GM12878 (cell line): ENCODE measurements around the gene CREBBP. TPM values are rescaled to one million over a fixed set of nuclear protein-coding genes. Genes with fewer than 3 reads are reported as not detected.

Experiments
- ATAC-seq: fragments of 200-7000 bp; cut with Tn5 transposase; 3 replicates; pipeline ENCODE4 v1.9.1; 2020; ENCODE audit warnings: mild to moderate bottlenecking, moderate library complexity
- BruUV-seq: library from RNA; stranded (reverse); fragments of 400-500 nt; replicated peaks from 2 replicates; lab custom pipeline; 2021; lab: Mats Ljungman, UMichigan
- CTCF ChIA-PET: fragments of 300-600 bp; sonication (Branson Sonifier 250); formaldehyde crosslinking; extraction: SDS; loops from one replicate; lab custom pipeline; 2021; ENCODE audit warnings: inconsistent platforms; lab: Yijun Ruan, JAX
- POLR2A ChIA-PET: fragments of 350-600 bp; formaldehyde crosslinking; extraction: SDS; loops from one replicate; lab custom pipeline; 2021; ENCODE audit warnings: inconsistent platforms; lab: Charles Lee
- RAD21 ChIA-PET: fragments of 300-600 bp; sonication (Branson Sonifier 250); formaldehyde crosslinking; loops from one replicate; lab custom pipeline; 2023; ENCODE audit warnings: antibody characterized with exemption; ENCODE audit not compliant: unreplicated experiment; lab: Charles Lee
- SMC1A ChIA-PET: fragments of 300-600 bp; sonication (Branson Sonifier 250); formaldehyde crosslinking; loops from one replicate; lab custom pipeline; 2023; ENCODE audit not compliant: unreplicated experiment, uncharacterized antibody; lab: Charles Lee
- DNase-seq: peaks from one replicate; pipeline ENCODE4 v3.0.0-alpha.2; 2011; ENCODE audit warnings: low read depth, low spot score
- FAIRE-seq: peaks from 3 replicates; lab custom pipeline; 2011; peaks lifted over from hg19 to GRCh38; lab: Jason Lieb, UNC
- H2AFZ ChIP-seq: 2 replicates; pipeline ENCODE4 v1.6.0; 2011; ENCODE audit warnings: low read depth, low read length, control low read depth; ENCODE audit not compliant: control insufficient read depth
- H3K27ac ChIP-seq: 2 replicates; pipeline ENCODE4 v1.5.1; 2011; ENCODE audit warnings: control low read depth; ENCODE audit not compliant: control insufficient read depth, insufficient read depth
- H3K27me3 ChIP-seq, 2 experiments: replicated peaks in 1 of 2; 2 replicates each; pipeline versions ENCODE4 v1.6.0 to v1.6.1; 2011; ENCODE audit warnings: low read length in 1 of 2; ENCODE audit not compliant: control insufficient read depth in 2 of 2, insufficient read depth in 2 of 2
- H3K36me3 ChIP-seq, 2 experiments: 2 replicates each; pipeline ENCODE4 v1.5.1; 2011; ENCODE audit warnings: low read length in 1 of 2; ENCODE audit not compliant: control insufficient read depth in 2 of 2, insufficient read depth in 2 of 2
- H3K4me1 ChIP-seq: 2 replicates; pipeline ENCODE4 v1.6.1; 2011; ENCODE audit warnings: mild to moderate bottlenecking, low read length, moderate library complexity, mixed read lengths; ENCODE audit not compliant: control insufficient read depth, insufficient read depth
- H3K4me2 ChIP-seq: 2 replicates; pipeline ENCODE4 v1.6.0; 2011; ENCODE audit warnings: control low read depth; ENCODE audit not compliant: control insufficient read depth, insufficient read depth
- H3K4me3 ChIP-seq: fragments of 200-600 bp; sonication (generic); 2 replicates; pipeline ENCODE4 v1.5.1; 2016
- H3K79me2 ChIP-seq: 2 replicates; pipeline ENCODE4 v1.6.0; 2011; ENCODE audit warnings: low read length; ENCODE audit not compliant: control insufficient read depth, insufficient read depth
- H3K9ac ChIP-seq: 2 replicates; pipeline ENCODE4 v1.8.0; 2011; ENCODE audit warnings: low read length, control low read depth, mixed read lengths; ENCODE audit not compliant: control insufficient read depth, insufficient read depth
- H3K9me3 ChIP-seq: replicated peaks from 3 replicates; pipeline ENCODE4 v1.5.1; 2011; ENCODE audit warnings: mild to moderate bottlenecking, low read length; ENCODE audit not compliant: control insufficient read depth, insufficient read depth
- H4K20me1 ChIP-seq: 2 replicates; pipeline ENCODE4 v1.6.0; 2011; ENCODE audit not compliant: control insufficient read depth, insufficient read depth
- FOXK2 ChIP-seq: fragments of 450-650 bp; IDR thresholded peaks from 2 replicates; pipeline ENCODE4 v1.6.1; 2017; ENCODE audit warnings: mild to moderate bottlenecking, moderate library complexity
- POLR2A ChIP-seq: IDR thresholded peaks from 2 replicates; pipeline ENCODE4 v1.6.1; 2011; ENCODE audit warnings: low read depth, mild to moderate bottlenecking, low read length
- WGBS: methylation state at CpG from one replicate; pipeline ENCODE4 v1.1.6; 2016; ENCODE audit warnings: low lambda C conversion rate; ENCODE audit not compliant: insufficient replicate concordance, insufficient coverage; ENCODE audit errors: missing lambda C conversion rate; 5-methylcytosine and 5-hydroxymethylcytosine counted together
- in situ Hi-C: fragments of 300-500 bp; cut with MboI; formaldehyde crosslinking; loops from 9 replicates; pipeline ENCODE4 v1.14.3; 2018; ENCODE audit warnings: mixed read lengths
- intact Hi-C: fragments of 100-400 bp; cut with micrococcal nuclease; formaldehyde crosslinking; loops from one replicate; pipeline ENCODE4 v1.14.2; 2022; ENCODE audit not compliant: unreplicated experiment
- polyA plus RNA-seq, 11 experiments: library from polyadenylated mRNA; depleted of rRNA in 4 of 11; unstranded in 6 of 11; stranded (reverse) in 5 of 11; fragments of >200 nt; fragmentation: Nextera tagmentation in 4 of 11; fragmentation: Illumina TruSeq in 1 of 11; extraction: Ambion mirVana in 4 of 11; extraction: Trizol in 1 of 11; gene quantifications; 1 replicate in 1 of 11; 2 replicates in 10 of 11; pipeline versions ENCODE4 v1.2.1 to v1.2.3, GENCODE V29; 2011 to 2016; ENCODE audit warnings: inconsistent platforms in 2 of 11, missing spikeins in 2 of 11, low read depth in 1 of 11
- total RNA-seq, 4 experiments: library from RNA; depleted of rRNA in 3 of 4; stranded (reverse); fragments of >200 nt in 3 of 4; fragmentation: Illumina TruSeq in 1 of 4; extraction: Trizol in 1 of 4; gene quantifications; 2 replicates each; pipeline versions ENCODE4 v1.2.1 to v1.2.3, GENCODE V29; 2013 to 2021
- TF ChIP-seq, protein P1 (sequence below): fragments of 450-650 bp; IDR thresholded peaks from 2 replicates; pipeline ENCODE4 v1.6.1; 2017; ENCODE audit warnings: mild to moderate bottlenecking
- TF ChIP-seq, protein P2 (sequence below): fragments of 450-650 bp; IDR thresholded peaks from 2 replicates; pipeline ENCODE4 v1.6.1; 2017; ENCODE audit warnings: low read depth, mild to moderate bottlenecking, moderate library complexity
- TF ChIP-seq, protein P3 (sequence below): fragments of 150-350 bp; IDR thresholded peaks from 2 replicates; pipeline ENCODE4 v1.6.1; 2016; ENCODE audit warnings: low read depth, low read length
- TF ChIP-seq, protein P4 (sequence below): fragments of 450-650 bp; IDR thresholded peaks from 2 replicates; pipeline ENCODE4 v1.6.1; 2016; ENCODE audit warnings: mild to moderate bottlenecking

Gene CREBBP
- total and polyA plus RNA-seq, 10 of the 15 experiments (the other 5 are each of a cell fraction or from before 2014, with no cell fraction given): 3.4 to 32.7 (median 7.9) TPM

DNA sequence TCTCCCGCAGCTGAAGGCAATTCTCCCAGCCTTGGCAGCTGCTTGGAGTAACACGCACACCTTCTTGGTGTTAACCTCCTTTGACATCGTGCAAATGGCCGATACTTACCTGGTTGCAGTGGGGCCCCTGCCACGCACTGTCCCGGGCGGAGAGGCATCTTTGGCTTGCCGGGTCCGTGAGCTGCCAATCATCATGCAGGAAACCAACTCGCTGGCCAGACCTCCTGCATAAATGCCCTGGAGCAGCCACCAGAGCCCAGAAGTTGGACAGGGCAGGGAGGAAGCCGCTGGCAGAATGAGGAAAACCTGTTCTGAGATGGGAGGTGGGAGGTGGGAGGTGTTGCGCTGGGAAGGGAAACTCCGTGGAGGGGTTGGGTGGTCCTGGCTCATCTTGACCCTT lies 41.7 kb upstream of the CREBBP start (continued):
- TF ChIP-seq, protein P1, sequence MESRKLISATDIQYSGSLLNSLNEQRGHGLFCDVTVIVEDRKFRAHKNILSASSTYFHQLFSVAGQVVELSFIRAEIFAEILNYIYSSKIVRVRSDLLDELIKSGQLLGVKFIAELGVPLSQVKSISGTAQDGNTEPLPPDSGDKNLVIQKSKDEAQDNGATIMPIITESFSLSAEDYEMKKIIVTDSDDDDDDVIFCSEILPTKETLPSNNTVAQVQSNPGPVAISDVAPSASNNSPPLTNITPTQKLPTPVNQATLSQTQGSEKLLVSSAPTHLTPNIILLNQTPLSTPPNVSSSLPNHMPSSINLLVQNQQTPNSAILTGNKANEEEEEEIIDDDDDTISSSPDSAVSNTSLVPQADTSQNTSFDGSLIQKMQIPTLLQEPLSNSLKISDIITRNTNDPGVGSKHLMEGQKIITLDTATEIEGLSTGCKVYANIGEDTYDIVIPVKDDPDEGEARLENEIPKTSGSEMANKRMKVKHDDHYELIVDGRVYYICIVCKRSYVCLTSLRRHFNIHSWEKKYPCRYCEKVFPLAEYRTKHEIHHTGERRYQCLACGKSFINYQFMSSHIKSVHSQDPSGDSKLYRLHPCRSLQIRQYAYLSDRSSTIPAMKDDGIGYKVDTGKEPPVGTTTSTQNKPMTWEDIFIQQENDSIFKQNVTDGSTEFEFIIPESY: no peak

DNA sequence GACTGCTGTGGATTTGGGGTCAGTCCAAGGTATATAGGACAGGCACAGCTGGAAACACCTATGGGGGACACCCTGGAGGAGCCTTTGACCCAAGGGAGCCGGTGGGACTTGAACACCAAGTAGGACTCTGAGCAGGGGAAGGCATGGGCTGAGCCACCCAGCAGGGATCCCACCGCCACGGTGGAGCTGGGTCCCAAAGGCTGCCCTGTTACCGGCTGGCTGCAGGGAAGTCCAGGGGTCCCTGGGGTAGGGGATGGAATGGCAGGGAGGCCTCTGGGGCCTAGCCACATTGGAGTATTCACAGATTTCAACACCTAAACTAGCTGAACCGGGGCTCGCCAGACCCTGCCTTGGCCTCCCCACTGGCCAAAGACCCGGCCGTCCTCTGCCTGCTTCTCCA lies 39.7 kb upstream of the CREBBP start:
- no peak overlapping the region for H3K4me3 ChIP-seq
- no peak for TF ChIP-seq POLR2A
- TF ChIP-seq, all 136 proteins: peak for 0
- Histone ChIP-seq H3K4me1 (no peaks in the 10 kb centered on the region), H3K36me3 (no peaks in the 10 kb centered on the region), H3K79me2 (no peaks in the 10 kb centered on the region), H4K20me1 (no peaks in the 10 kb centered on the region; the same call in 1 of the 2 replicates), H2AFZ (no peak overlapping the region), H3K9ac (no peak overlapping the region), H3K4me2 (no peak overlapping the region), H3K27me3 (no peaks in the 10 kb centered on the region), H3K27ac (no peak overlapping the region), H3K9me3 (peaks cover 2% of the 10 kb centered on the region; the same call in 2 of the 3 replicates)
- RAD21 ChIA-PET: no interaction called here
- CTCF ChIA-PET: interaction anchor here (0.8 kb wide), 1 partner anchor 19 kb away, joined by 3 read pairs; no protein-coding TSS in a partner anchor
- ATAC-seq (no peak), FAIRE-seq (no peak), DNase-seq (no peak)
- intact Hi-C loops: no loop called here
- SMC1A ChIA-PET: no interaction called here
- in situ Hi-C loops: no loop called here
- WGBS: 55% methylated on average over 8 of the region's 8 CpGs
- POLR2A ChIA-PET: no interaction called here
- BruUV-seq: no TSS peak

DNA sequence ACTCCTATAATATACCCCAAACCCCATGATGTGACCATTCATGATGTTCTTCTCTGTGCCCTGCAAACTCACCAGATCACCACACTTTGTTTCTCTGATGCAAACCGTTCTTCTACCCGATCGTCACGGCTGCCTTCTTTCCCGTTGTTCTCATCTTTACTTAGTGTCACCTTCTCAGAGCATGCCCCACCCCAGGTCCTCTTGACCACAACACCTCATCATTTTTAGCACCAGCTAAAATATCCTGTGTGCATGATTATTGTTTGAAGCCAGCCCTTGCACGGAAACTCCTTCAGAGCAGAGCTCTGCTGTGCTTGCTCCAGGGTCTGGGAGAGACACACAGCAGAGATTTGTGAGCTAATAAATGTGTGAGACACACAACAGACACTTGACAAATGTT lies 38.9 kb upstream of the CREBBP start:
- no peak overlapping the region for H3K4me2 ChIP-seq
- no peak overlapping the region for H3K4me3 ChIP-seq
- no peak overlapping the region for H3K27ac ChIP-seq
- no peaks in the 10 kb centered on the region; the same call in 1 of the 2 replicates for H4K20me1 ChIP-seq
- intact Hi-C loops (no loop called here), in situ Hi-C loops (no loop called here)
- no peak overlapping the region for H3K9ac ChIP-seq
- H3K36me3 ChIP-seq: no peaks in the 10 kb centered on the region
- 75% methylated on average over 6 of the region's 6 CpGs for WGBS
- POLR2A ChIA-PET: no interaction called here
- RAD21 ChIA-PET: no interaction called here
- no peaks in the 10 kb centered on the region for H3K27me3 ChIP-seq
- CTCF ChIA-PET: interaction anchor here (0.8 kb wide), 1 partner anchor 20 kb away, joined by 3 read pairs; no protein-coding TSS in a partner anchor
- DNase-seq (no peak), ATAC-seq (no peak), FAIRE-seq (no peak)
- no peak overlapping the region for H2AFZ ChIP-seq
- no peaks in the 10 kb centered on the region for H3K4me1 ChIP-seq
- BruUV-seq: no TSS peak
- SMC1A ChIA-PET: no interaction called here
- H3K9me3 ChIP-seq: peaks cover 2% of the 10 kb centered on the region; the same call in 2 of the 3 replicates
- H3K79me2 ChIP-seq: no peaks in the 10 kb centered on the region
- TF ChIP-seq, protein P2, sequence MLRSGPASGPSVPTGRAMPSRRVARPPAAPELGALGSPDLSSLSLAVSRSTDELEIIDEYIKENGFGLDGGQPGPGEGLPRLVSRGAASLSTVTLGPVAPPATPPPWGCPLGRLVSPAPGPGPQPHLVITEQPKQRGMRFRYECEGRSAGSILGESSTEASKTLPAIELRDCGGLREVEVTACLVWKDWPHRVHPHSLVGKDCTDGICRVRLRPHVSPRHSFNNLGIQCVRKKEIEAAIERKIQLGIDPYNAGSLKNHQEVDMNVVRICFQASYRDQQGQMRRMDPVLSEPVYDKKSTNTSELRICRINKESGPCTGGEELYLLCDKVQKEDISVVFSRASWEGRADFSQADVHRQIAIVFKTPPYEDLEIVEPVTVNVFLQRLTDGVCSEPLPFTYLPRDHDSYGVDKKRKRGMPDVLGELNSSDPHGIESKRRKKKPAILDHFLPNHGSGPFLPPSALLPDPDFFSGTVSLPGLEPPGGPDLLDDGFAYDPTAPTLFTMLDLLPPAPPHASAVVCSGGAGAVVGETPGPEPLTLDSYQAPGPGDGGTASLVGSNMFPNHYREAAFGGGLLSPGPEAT: no peak
- TF ChIP-seq, protein P3, sequence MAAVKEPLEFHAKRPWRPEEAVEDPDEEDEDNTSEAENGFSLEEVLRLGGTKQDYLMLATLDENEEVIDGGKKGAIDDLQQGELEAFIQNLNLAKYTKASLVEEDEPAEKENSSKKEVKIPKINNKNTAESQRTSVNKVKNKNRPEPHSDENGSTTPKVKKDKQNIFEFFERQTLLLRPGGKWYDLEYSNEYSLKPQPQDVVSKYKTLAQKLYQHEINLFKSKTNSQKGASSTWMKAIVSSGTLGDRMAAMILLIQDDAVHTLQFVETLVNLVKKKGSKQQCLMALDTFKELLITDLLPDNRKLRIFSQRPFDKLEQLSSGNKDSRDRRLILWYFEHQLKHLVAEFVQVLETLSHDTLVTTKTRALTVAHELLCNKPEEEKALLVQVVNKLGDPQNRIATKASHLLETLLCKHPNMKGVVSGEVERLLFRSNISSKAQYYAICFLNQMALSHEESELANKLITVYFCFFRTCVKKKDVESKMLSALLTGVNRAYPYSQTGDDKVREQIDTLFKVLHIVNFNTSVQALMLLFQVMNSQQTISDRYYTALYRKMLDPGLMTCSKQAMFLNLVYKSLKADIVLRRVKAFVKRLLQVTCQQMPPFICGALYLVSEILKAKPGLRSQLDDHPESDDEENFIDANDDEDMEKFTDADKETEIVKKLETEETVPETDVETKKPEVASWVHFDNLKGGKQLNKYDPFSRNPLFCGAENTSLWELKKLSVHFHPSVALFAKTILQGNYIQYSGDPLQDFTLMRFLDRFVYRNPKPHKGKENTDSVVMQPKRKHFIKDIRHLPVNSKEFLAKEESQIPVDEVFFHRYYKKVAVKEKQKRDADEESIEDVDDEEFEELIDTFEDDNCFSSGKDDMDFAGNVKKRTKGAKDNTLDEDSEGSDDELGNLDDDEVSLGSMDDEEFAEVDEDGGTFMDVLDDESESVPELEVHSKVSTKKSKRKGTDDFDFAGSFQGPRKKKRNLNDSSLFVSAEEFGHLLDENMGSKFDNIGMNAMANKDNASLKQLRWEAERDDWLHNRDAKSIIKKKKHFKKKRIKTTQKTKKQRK: no peak
- TF ChIP-seq, protein P4, sequence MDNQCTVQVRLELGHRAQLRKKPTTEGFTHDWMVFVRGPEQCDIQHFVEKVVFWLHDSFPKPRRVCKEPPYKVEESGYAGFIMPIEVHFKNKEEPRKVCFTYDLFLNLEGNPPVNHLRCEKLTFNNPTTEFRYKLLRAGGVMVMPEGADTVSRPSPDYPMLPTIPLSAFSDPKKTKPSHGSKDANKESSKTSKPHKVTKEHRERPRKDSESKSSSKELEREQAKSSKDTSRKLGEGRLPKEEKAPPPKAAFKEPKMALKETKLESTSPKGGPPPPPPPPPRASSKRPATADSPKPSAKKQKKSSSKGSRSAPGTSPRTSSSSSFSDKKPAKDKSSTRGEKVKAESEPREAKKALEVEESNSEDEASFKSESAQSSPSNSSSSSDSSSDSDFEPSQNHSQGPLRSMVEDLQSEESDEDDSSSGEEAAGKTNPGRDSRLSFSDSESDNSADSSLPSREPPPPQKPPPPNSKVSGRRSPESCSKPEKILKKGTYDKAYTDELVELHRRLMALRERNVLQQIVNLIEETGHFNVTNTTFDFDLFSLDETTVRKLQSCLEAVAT: no peak
- TF ChIP-seq FOXK2: no peak
